Naive thymus-derived CD4-positive, alpha-beta T cell (primary cell): ENCODE measurements around the gene DCAF8. TPM values are rescaled to one million over a fixed set of nuclear protein-coding genes. Genes with fewer than 3 reads are reported as not detected.

Source experiments
- ATAC-seq: fragments of 150-1000 bp; cut with Tn5 transposase; 2 replicates; pipeline ENCODE4 v1.10.0; 2021; ENCODE audit warnings: mild to moderate bottlenecking, moderate library complexity
- CTCF ChIA-PET: fragments of 350-600 bp; sonication (Branson Sonifier 250); formaldehyde crosslinking; loops from one replicate; lab custom pipeline; 2021; ENCODE audit warnings: antibody characterized with exemption; lab: Charles Lee
- POLR2A ChIA-PET: fragments of 350-600 bp; sonication (Branson Sonifier 250); formaldehyde crosslinking; loops from one replicate; lab custom pipeline; 2021; ENCODE audit warnings: antibody characterized with exemption, inconsistent platforms; lab: Charles Lee
- DNase-seq, 9 donors: peaks; one replicate each; pipeline versions ENCODE4 v3.0.0 to v3.0.0-alpha.2; 2020 to 2022; ENCODE audit warnings: mixed read lengths in 1 of 9
- H3K27ac ChIP-seq: one replicate; pipeline ENCODE4 v1.7.0; 2013; ENCODE audit warnings: mild to moderate bottlenecking, low read depth, low read length, moderate library complexity
- H3K27me3 ChIP-seq, 2 donors: one replicate each; pipeline ENCODE4 v1.7.0; 2013; ENCODE audit warnings: low read length in 2 of 2, mild to moderate bottlenecking in 2 of 2, moderate library complexity in 2 of 2; ENCODE audit not compliant: control insufficient read depth in 2 of 2, insufficient read depth in 2 of 2
- H3K36me3 ChIP-seq, 3 experiments: 1 replicate in 2 of 3; 2 replicates in 1 of 3; pipeline ENCODE4 v1.7.0; 2013; ENCODE audit warnings: low read length in 3 of 3, mild to moderate bottlenecking in 3 of 3, moderate library complexity in 1 of 3; ENCODE audit not compliant: insufficient read depth in 3 of 3, control insufficient read depth in 2 of 3
- H3K4me1 ChIP-seq, 2 donors: one replicate each; pipeline ENCODE4 v1.7.0; 2013; ENCODE audit warnings: low read length in 2 of 2, mild to moderate bottlenecking in 2 of 2, moderate library complexity in 1 of 2; ENCODE audit not compliant: control insufficient read depth in 2 of 2, insufficient read depth in 2 of 2
- H3K4me3 ChIP-seq: 2 replicates; pipeline ENCODE4 v1.7.0; 2013; ENCODE audit warnings: mild to moderate bottlenecking, low read length
- H3K9me3 ChIP-seq, 3 experiments: 1 replicate in 2 of 3; 2 replicates in 1 of 3; pipeline ENCODE4 v1.7.0; 2013; ENCODE audit warnings: low read length in 3 of 3; ENCODE audit not compliant: control insufficient read depth in 2 of 3
- H3K27ac Mint-ChIP-seq, 9 donors: one replicate each; pipeline ENCODE4 v1.8.0; 2020 to 2022; ENCODE audit warnings: mixed read lengths in 9 of 9, mild to moderate bottlenecking in 8 of 9, moderate library complexity in 5 of 9, inconsistent platforms in 2 of 9
- H3K27me3 Mint-ChIP-seq, 5 donors: one replicate each; pipeline ENCODE4 v1.8.0; 2021 to 2022; ENCODE audit warnings: mixed read lengths in 5 of 5, mild to moderate bottlenecking in 1 of 5
- H3K36me3 Mint-ChIP-seq, 5 donors: one replicate each; pipeline ENCODE4 v1.8.0; 2020 to 2022; ENCODE audit warnings: mixed read lengths in 5 of 5, mild to moderate bottlenecking in 3 of 5, inconsistent platforms in 1 of 5
- H3K4me1 Mint-ChIP-seq, 7 donors: one replicate each; pipeline ENCODE4 v1.8.0; 2020 to 2022; ENCODE audit warnings: mixed read lengths in 7 of 7, mild to moderate bottlenecking in 3 of 7, inconsistent platforms in 1 of 7
- H3K4me3 Mint-ChIP-seq, 10 donors: one replicate each; pipeline ENCODE4 v1.8.0; 2020 to 2022; ENCODE audit warnings: mild to moderate bottlenecking in 10 of 10, mixed read lengths in 10 of 10, moderate library complexity in 6 of 10, inconsistent platforms in 2 of 10
- H3K9me3 Mint-ChIP-seq, 11 donors: one replicate each; pipeline ENCODE4 v1.8.0; 2020 to 2022; ENCODE audit warnings: mixed read lengths in 11 of 11, mild to moderate bottlenecking in 4 of 11, inconsistent platforms in 1 of 11, moderate library complexity in 1 of 11
- intact Hi-C, 2 donors: fragments of 100-400 bp; cut with micrococcal nuclease; formaldehyde crosslinking; loops; one replicate each; pipeline ENCODE4 v1.15.1; 2023
- polyA plus RNA-seq, 2 donors: library from polyadenylated mRNA; unstranded; fragments of 300-500 nt; fragmentation: Illumina TruSeq; gene quantifications; one replicate each; pipeline ENCODE4 v1.2.3, GENCODE V29; 2021
- total RNA-seq, 6 experiments: library from RNA in 5 of 6; stranded (reverse) in 5 of 6; gene quantifications; 1 replicate in 5 of 6; 2 replicates in 1 of 6; pipeline ENCODE4 v1.2.3 and lab custom pipeline; 2021 to 2026

The DCAF8 gene
- total and polyA plus RNA-seq, 7 experiments from 2014 or later, result 45.6 to 226 (median 174) TPM

DNA sequence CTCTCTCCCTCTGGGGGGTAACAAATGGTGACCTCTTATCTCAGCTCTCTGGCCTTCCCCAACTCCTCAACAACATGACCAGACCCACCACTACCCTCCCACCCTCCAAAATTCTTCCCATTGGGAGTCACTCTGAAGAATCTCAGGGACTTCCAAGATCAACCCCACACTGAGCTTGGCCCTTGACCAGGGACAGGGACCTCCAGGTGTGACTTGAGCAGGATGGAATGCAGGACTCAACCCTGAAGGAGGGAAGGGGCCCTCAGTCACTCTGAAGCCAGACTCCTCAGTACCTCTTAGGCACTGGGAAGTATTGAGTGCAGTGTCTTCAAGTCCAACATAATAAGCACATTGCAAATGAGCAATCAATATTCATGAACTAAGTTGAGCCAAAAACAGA lies 70.1 kb downstream of the DCAF8 start:
- Mint-ChIP-seq H3K36me3 (no peaks in the 10 kb centered on the region), H3K27me3 (peaks cover 0 to 5% (median 0%) of the 10 kb centered on the region in 5 donors), H3K9me3 (no peaks in the 10 kb centered on the region), H3K27ac (no peak overlapping the region), H3K4me3 (no peak overlapping the region), H3K4me1 (peaks cover 0 to 2% (median 0%) of the 10 kb centered on the region in 7 donors)
- DNase-seq (no peak), ATAC-seq (no peak)
- Histone ChIP-seq H3K4me3 (no peak overlapping the region), H3K36me3 (no peaks in the 10 kb centered on the region), H3K27me3 (no peaks in the 10 kb centered on the region), H3K9me3 (no peaks in the 10 kb centered on the region), H3K27ac (no peak overlapping the region), H3K4me1 (no peaks in the 10 kb centered on the region)
- intact Hi-C loops, result loop anchor here in 1 of 2 donors (2.0 to 5.0 kb wide), 2 partner anchors 27 to 40 kb away; no protein-coding TSS in a partner anchor
- CTCF ChIA-PET, result interaction anchor here (1.3 to 4.2 kb wide), 4 partner anchors 10 to 100 kb away, joined by 4 to 47 read pairs (median 15); no protein-coding TSS in a partner anchor
- POLR2A ChIA-PET, result interaction anchor here (0.6 to 1.3 kb wide), 2 partner anchors 60 to 100 kb away, joined by 3 to 4 read pairs; no protein-coding TSS in a partner anchor

DNA sequence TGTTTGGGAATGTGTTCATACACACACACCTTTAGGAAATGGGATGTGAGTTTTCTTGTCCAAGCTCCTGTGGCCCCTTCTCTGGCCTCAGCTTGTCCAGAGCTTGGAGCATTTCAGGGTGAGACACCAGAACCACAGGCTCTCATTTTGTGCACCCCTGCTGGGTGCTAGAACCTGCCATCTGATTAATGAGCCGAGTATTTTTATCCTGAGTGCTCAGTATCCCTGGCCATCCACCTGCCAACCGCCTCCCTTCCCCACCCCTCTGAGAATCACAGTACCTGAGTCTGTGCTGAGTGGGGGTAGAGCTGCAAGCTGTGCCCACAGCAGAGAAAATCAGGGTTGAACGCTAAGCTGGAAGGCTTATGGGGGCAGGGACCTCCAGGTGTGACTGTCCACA lies 70.6 kb downstream of the DCAF8 start:
- Mint-ChIP-seq H3K36me3 (no peaks in the 10 kb centered on the region), H3K4me1 (peaks cover 0 to 2% (median 0%) of the 10 kb centered on the region in 7 donors), H3K9me3 (no peaks in the 10 kb centered on the region), H3K27me3 (peaks cover 0 to 5% (median 3%) of the 10 kb centered on the region in 5 donors), H3K4me3 (no peak overlapping the region), H3K27ac (no peak overlapping the region)
- H3K9me3 ChIP-seq, result no peaks in the 10 kb centered on the region
- no peak overlapping the region for H3K27ac ChIP-seq
- H3K4me1 ChIP-seq, result no peaks in the 10 kb centered on the region
- intact Hi-C loops, result loop anchor here in 1 of 2 donors (2.0 to 5.0 kb wide), 2 partner anchors 27 to 41 kb away; no protein-coding TSS in a partner anchor
- ATAC-seq (no peak), DNase-seq (no peak)
- no peaks in the 10 kb centered on the region for H3K36me3 ChIP-seq
- no peak overlapping the region for H3K4me3 ChIP-seq
- CTCF ChIA-PET, result interaction anchor here (0.6 to 4.2 kb wide), 7 partner anchors 11 to 1363 kb away, joined by 3 to 47 read pairs (median 8); no protein-coding TSS in a partner anchor
- no peaks in the 10 kb centered on the region for H3K27me3 ChIP-seq
- POLR2A ChIA-PET, result interaction anchor here (0.6 kb wide), 1 partner anchor 60 kb away, joined by 3 read pairs; no protein-coding TSS in a partner anchor

DNA sequence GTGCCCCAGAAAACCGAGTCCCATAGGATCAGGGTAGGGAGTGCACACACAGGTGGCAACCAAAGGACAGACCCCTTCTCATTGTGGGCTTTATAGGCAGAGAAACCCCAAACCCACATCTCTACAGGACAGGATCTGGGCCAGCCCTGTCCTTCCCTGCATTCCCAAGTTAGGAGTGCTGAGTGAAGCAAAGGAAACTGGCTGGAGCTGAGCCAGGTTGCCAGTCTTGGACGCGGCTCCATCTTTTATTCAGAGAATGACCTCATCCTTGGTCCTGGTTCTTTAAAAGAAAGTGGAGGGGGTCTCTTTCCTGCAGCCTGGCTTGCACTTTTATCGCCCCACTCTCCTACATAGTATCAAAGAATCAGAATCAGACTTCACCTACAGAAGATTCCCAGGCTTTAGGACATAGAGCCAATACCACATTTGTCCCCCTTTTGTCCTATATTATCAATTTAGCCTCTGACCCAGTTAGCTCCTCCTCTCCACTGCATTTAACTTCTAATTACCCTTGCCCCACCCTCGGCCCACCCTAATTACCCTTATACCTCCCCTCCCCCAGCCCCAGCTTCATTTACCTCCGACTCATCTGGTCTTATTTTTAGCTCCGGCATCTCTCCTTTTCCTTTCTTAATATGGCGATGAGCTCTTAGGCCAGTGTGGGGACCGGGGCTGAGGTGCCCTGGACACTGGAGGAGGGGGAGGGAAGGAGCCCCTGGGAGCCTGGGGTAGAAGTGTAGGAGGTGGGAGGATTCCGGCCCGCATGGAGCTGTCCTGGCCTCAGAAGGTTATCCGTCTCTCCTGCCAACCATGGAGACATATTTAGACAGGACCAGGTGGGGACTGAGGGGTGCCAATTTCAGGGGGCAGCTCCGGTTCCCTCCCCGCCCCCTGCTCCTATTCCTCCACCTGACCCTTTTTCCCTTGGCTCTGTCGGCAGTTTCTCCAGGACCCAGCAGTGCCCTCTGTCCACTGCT lies 72.4 kb downstream of the DCAF8 start, which contains the start of gene CASQ1:
CASQ1 (plus strand) TSS at position 927 of the 977 bp plus-strand sequence. CDS start 177 bp downstream, outside the sequence.
- H3K36me3 Mint-ChIP-seq, result no peaks in the 10 kb centered on the region
- no peaks in the 10 kb centered on the region for H3K9me3 Mint-ChIP-seq
- Histone ChIP-seq H3K4me1 (no peaks in the 10 kb centered on the region), H3K9me3 (no peaks in the 10 kb centered on the region), H3K27ac (no peak within 1 kb of the TSS), H3K4me3 (no peak within 1 kb of the TSS), H3K36me3 (no peaks in the 10 kb centered on the region), H3K27me3 (no peaks in the 10 kb centered on the region)
- no peak for DNase-seq
- ChIA-PET CTCF (interaction anchor here (0.6 to 4.2 kb wide), 6 partner anchors 29 to 650 kb away, joined by 3 to 47 read pairs (median 4); no protein-coding TSS in a partner anchor), POLR2A (no interaction called here)
- no peak within 1 kb of the TSS for H3K27ac Mint-ChIP-seq
- intact Hi-C loops, result loop anchor here in 1 of 2 donors (5.0 kb wide), 1 partner anchor 42 kb away; no protein-coding TSS in a partner anchor
- peaks cover 0 to 10% (median 6%) of the 10 kb centered on the region in 5 donors for H3K27me3 Mint-ChIP-seq
- no peak for ATAC-seq
- no peak within 1 kb of the TSS for H3K4me3 Mint-ChIP-seq
- H3K4me1 Mint-ChIP-seq, result no peaks in the 10 kb centered on the region

DNA sequence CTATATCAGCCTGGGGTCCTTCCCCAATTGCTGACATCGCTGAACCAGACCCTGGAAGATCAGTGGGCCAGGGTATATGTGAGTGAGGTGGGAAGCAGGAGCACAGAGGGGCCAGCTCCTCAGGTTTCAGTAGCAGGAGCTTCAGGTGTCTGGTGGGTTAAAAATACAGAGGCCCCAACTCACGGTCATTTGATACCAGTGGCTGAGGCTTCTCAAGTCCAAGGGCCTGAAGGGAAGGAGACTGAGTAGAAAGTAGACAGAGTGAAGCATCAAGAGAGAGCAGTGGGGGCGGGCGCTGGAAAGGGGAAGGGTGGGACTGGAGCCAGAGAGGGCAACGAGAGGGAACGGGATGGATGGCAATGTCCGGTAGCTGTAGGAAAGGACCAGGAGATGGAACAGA lies 74.0 kb downstream of the DCAF8 start:
- no peak overlapping the region for H3K27ac Mint-ChIP-seq
- CTCF ChIA-PET, result no interaction called here

DNA sequence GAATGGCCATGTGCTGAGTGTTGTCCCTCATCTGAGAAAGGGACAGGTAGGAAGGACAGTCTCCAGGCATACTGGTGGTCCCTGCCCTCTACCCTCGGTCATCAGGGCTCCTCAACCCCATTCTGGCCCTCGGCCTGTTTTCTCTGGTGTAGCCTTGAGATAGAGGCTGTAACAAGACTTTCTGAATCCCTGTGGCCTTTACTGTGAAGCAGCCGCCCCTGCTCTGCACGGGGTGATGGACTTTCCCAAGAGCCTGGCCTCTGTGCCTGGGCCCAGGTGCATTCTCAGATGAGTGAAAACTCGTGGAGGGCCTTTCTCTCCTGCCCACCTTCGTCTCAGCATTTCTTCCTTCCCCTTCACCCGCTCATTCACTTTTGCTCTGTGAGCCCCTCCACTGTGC lies 74.9 kb downstream of the DCAF8 start:
- Mint-ChIP-seq H3K27me3 (peaks cover 0 to 10% (median 7%) of the 10 kb centered on the region in 5 donors), H3K27ac (no peak overlapping the region), H3K4me1 (no peaks in the 10 kb centered on the region), H3K9me3 (no peaks in the 10 kb centered on the region), H3K4me3 (no peak overlapping the region), H3K36me3 (no peaks in the 10 kb centered on the region)
- POLR2A ChIA-PET, result interaction anchor here (0.6 kb wide), 1 partner anchor 1141 kb away, joined by 4 read pairs; no protein-coding TSS in a partner anchor
- no peak overlapping the region for H3K4me3 ChIP-seq
- H3K9me3 ChIP-seq, result no peaks in the 10 kb centered on the region
- CTCF ChIA-PET, result interaction anchor here (0.7 to 1.1 kb wide), 2 partner anchors 102 kb away, joined by 3 to 4 read pairs; no protein-coding TSS in a partner anchor
- H3K4me1 ChIP-seq, result no peaks in the 10 kb centered on the region
- no peak overlapping the region for H3K27ac ChIP-seq
- no peak for ATAC-seq
- intact Hi-C loops, result no loop called here
- H3K36me3 ChIP-seq, result no peaks in the 10 kb centered on the region
- H3K27me3 ChIP-seq, result no peaks in the 10 kb centered on the region
- DNase-seq, result no peak

More for the DNA sequence above, 74.0 kb downstream of the DCAF8 start:
- no peak for ATAC-seq
- Mint-ChIP-seq H3K9me3 (no peaks in the 10 kb centered on the region), H3K4me1 (no peaks in the 10 kb centered on the region), H3K36me3 (no peaks in the 10 kb centered on the region), H3K27me3 (peaks cover 0 to 10% (median 6%) of the 10 kb centered on the region in 5 donors), H3K4me3 (no peak overlapping the region)
- no peak for DNase-seq
- H3K4me3 ChIP-seq, result no peak overlapping the region
- H3K4me1 ChIP-seq, result no peaks in the 10 kb centered on the region
- no peaks in the 10 kb centered on the region for H3K27me3 ChIP-seq
- intact Hi-C loops, result no loop called here
- H3K27ac ChIP-seq, result no peak overlapping the region
- H3K9me3 ChIP-seq, result no peaks in the 10 kb centered on the region
- H3K36me3 ChIP-seq, result no peaks in the 10 kb centered on the region
- POLR2A ChIA-PET, result no interaction called here

DNA sequence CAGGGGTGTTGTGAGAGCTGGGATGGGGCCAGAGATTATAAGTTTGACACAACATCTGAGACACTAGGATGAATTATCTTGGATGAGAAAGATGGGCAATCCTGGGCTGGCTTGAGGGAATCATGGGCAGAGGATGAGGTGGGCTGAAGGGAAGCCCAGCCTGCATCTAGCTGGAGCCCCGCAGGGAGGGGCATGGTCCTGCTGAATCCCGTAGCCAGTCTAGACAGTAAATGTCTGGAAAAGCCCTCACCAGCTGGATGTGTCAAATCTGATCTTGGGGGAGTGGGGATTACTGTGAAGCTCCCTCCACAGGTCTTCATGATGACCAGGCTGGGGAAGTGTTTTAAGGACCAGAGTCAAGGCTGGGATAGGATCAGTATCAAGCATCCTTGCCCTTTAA lies 75.6 kb downstream of the DCAF8 start:
- H3K9me3 Mint-ChIP-seq, result no peaks in the 10 kb centered on the region
- CTCF ChIA-PET, result interaction anchor here (0.7 to 1.1 kb wide), 2 partner anchors 101 to 103 kb away, joined by 3 to 4 read pairs; no protein-coding TSS in a partner anchor

More for the DNA sequence above, 75.6 kb downstream of the DCAF8 start:
- Histone ChIP-seq H3K36me3 (no peaks in the 10 kb centered on the region), H3K27ac (no peak overlapping the region), H3K9me3 (no peaks in the 10 kb centered on the region), H3K27me3 (no peaks in the 10 kb centered on the region), H3K4me1 (no peaks in the 10 kb centered on the region), H3K4me3 (no peak overlapping the region)
- DNase-seq, result no peak
- intact Hi-C loops, result no loop called here
- no peaks in the 10 kb centered on the region for H3K36me3 Mint-ChIP-seq
- peaks cover 0 to 14% (median 9%) of the 10 kb centered on the region in 5 donors for H3K27me3 Mint-ChIP-seq
- no peak overlapping the region for H3K4me3 Mint-ChIP-seq
- H3K27ac Mint-ChIP-seq, result no peak overlapping the region
- no peak for ATAC-seq
- no peaks in the 10 kb centered on the region for H3K4me1 Mint-ChIP-seq
- POLR2A ChIA-PET, result no interaction called here
